Keratinocyte (primary cell): ENCODE measurements around the gene BICD1. TPM values are rescaled to one million over a fixed set of nuclear protein-coding genes. Genes with fewer than 3 reads are reported as not detected.

Experiments used
- DNase-seq: peaks from one replicate; pipeline ENCODE4 v3.0.0-alpha.2; 2011; ENCODE audit warnings: low read depth, missing footprints, low spot score
- FAIRE-seq: peaks from 2 replicates; lab custom pipeline; 2011; peaks lifted over from hg19 to GRCh38; lab: Jason Lieb, UNC
- H2AFZ ChIP-seq: 2 replicates; pipeline ENCODE4 v1.6.0; 2012; ENCODE audit warnings: low read length, control low read depth, inconsistent platforms; ENCODE audit not compliant: control insufficient read depth
- H3K27ac ChIP-seq: 2 replicates; pipeline ENCODE4 v1.5.1; 2011; ENCODE audit warnings: low read length; ENCODE audit not compliant: control insufficient read depth, insufficient read depth
- H3K27me3 ChIP-seq: 3 replicates; pipeline ENCODE4 v1.6.0; 2011; ENCODE audit warnings: low read length; ENCODE audit not compliant: control insufficient read depth, insufficient read depth; ENCODE audit errors: extremely low read depth
- H3K36me3 ChIP-seq, 2 experiments: 2 replicates in 1 of 2; 3 replicates in 1 of 2; pipeline ENCODE4 v1.5.1; 2011; ENCODE audit warnings: low read length in 2 of 2, mild to moderate bottlenecking in 1 of 2; ENCODE audit not compliant: control insufficient read depth in 2 of 2, insufficient read depth in 2 of 2; ENCODE audit errors: extremely low read depth in 1 of 2
- H3K4me1 ChIP-seq: 3 replicates; pipeline ENCODE4 v1.5.1; 2011; ENCODE audit warnings: low read length; ENCODE audit not compliant: control insufficient read depth, insufficient read depth; ENCODE audit errors: extremely low read depth
- H3K4me2 ChIP-seq: 3 replicates; pipeline ENCODE4 v1.6.0; 2011; ENCODE audit warnings: low read depth, low read length; ENCODE audit not compliant: control insufficient read depth, insufficient read depth; ENCODE audit errors: extremely low read depth
- H3K4me3 ChIP-seq, 3 experiments: fragments of 200-600 bp in 1 of 3; sonication (generic) in 1 of 3; 2 replicates in 2 of 3; 3 replicates in 1 of 3; pipeline ENCODE4 v1.5.1; 2011 to 2016; ENCODE audit warnings: low read length in 3 of 3, mild to moderate bottlenecking in 3 of 3, control low read depth in 2 of 3, inconsistent platforms in 1 of 3, low read depth in 1 of 3, mixed read lengths in 1 of 3, mixed run types in 1 of 3, moderate library complexity in 1 of 3; ENCODE audit not compliant: control insufficient read depth in 2 of 3, insufficient read depth in 2 of 3; ENCODE audit errors: extremely low read depth in 1 of 3
- H3K79me2 ChIP-seq: 2 replicates; pipeline ENCODE4 v1.6.0; 2012; ENCODE audit warnings: low read length; ENCODE audit not compliant: control insufficient read depth, insufficient read depth
- H3K9ac ChIP-seq: 3 replicates; pipeline ENCODE4 v1.6.0; 2011; ENCODE audit warnings: low read length; ENCODE audit not compliant: control insufficient read depth, insufficient read depth; ENCODE audit errors: extremely low read depth
- H3K9me1 ChIP-seq: 3 replicates; pipeline ENCODE4 v1.6.0; 2011; ENCODE audit warnings: low read length; ENCODE audit not compliant: control insufficient read depth, insufficient read depth; ENCODE audit errors: extremely low read depth
- H3K9me3 ChIP-seq: 2 replicates; pipeline ENCODE4 v1.5.1; 2012; ENCODE audit warnings: low read depth, low read length; ENCODE audit not compliant: control insufficient read depth
- H4K20me1 ChIP-seq: 3 replicates; pipeline ENCODE4 v1.6.0; 2011; ENCODE audit warnings: low read length; ENCODE audit not compliant: control insufficient read depth, insufficient read depth; ENCODE audit errors: extremely low read depth
- CTCF ChIP-seq, 3 experiments: IDR thresholded peaks in 1 of 3; conservative IDR thresholded peaks in 1 of 3; optimal IDR thresholded peaks in 1 of 3; 2 replicates in 2 of 3; 3 replicates in 1 of 3; pipeline versions ENCODE3 to v1.5.1; 2011; ENCODE audit warnings: low read length in 3 of 3, mild to moderate bottlenecking in 3 of 3, moderate library complexity in 2 of 3, control low read depth in 1 of 3, inconsistent platforms in 1 of 3; ENCODE audit not compliant: insufficient read depth in 2 of 3; ENCODE audit errors: extremely low read depth in 1 of 3
- EZH2 ChIP-seq: IDR thresholded peaks from one replicate; pipeline ENCODE4 v1.6.1; 2012; ENCODE audit warnings: inconsistent platforms, mild to moderate bottlenecking, low read length, moderate library complexity
- dilution Hi-C: fragments of 300-500 bp; cut with MboI; formaldehyde crosslinking; loops from one replicate; pipeline ENCODE4 v1.7.0; 2020; ENCODE audit warnings: low sequenced_read_pairs; ENCODE audit not compliant: extremely low pct_ligation_motif_present
- polyA plus RNA-seq, 5 experiments: library from polyadenylated mRNA; depleted of rRNA in 3 of 5; stranded (reverse) in 3 of 5; stranded (forward) in 1 of 5; unstranded in 1 of 5; fragments of >200 nt; gene quantifications; 1 replicate in 1 of 5; 2 replicates in 3 of 5; 3 replicates in 1 of 5; pipeline versions ENCODE4 v1.2.1 to v1.2.3, GENCODE V29; 2011 to 2012; ENCODE audit warnings: missing spikeins in 2 of 5, low read depth in 1 of 5, low replicate concordance in 1 of 5

Gene BICD1
- polyA plus RNA-seq, 1 donor (not counting 4 experiments of a cell fraction or from before 2014, with no cell fraction given), result 10.2 TPM

- FAIRE-seq (no peak), DNase-seq (no peak)
- Histone ChIP-seq H4K20me1 (no peaks in the 10 kb centered on the region), H3K27ac (peak overlapping the region; percentile 10), H3K79me2 (peaks cover 25% of the 10 kb centered on the region), H3K36me3 (peaks cover 0 to 10% of the 10 kb centered on the region in 2 experiments), H3K9me3 (no peaks in the 10 kb centered on the region), H3K9me1 (peaks cover 4% of the 10 kb centered on the region), H2AFZ (no peak overlapping the region), H3K4me3 (peak overlapping the region; percentile 85 to 92 (median 87)), H3K27me3 (no peaks in the 10 kb centered on the region), H3K4me1 (peaks cover 13% of the 10 kb centered on the region), H3K4me2 (peak overlapping the region; percentile 91), H3K9ac (peak overlapping the region; percentile 10)
- dilution Hi-C loops, result no loop called here
- TF ChIP-seq CTCF (optimal IDR thresholded peaks at IDR 0.05 in 1 of 3, IDR thresholded peaks at IDR 0.05 in 1 of 3, conservative IDR thresholded peaks at IDR 0.05 in 1 of 3; ENCODE audit: extremely low read depth in 1 of 3, insufficient read depth in 2 of 3, low read length in 3 of 3) (no peak), EZH2 (no peak)
Observed at GRCh38 chr12:32108787-32109186, 2.1 kb downstream of the BICD1 start.

GRCh38 chr12:32110417-32110816 is 3.8 kb downstream of the BICD1 start:
- Histone ChIP-seq H3K4me1 (peaks cover 21% of the 10 kb centered on the region), H3K9me1 (peaks cover 4% of the 10 kb centered on the region), H3K4me3 (no peak overlapping the region), H3K27me3 (no peaks in the 10 kb centered on the region), H3K9ac (no peak overlapping the region), H4K20me1 (no peaks in the 10 kb centered on the region), H2AFZ (no peak overlapping the region), H3K27ac (no peak overlapping the region), H3K4me2 (no peak overlapping the region), H3K9me3 (no peaks in the 10 kb centered on the region), H3K36me3 (peaks cover 0 to 10% of the 10 kb centered on the region in 2 experiments), H3K79me2 (peaks cover 25% of the 10 kb centered on the region)
- DNase-seq (no peak), FAIRE-seq (no peak)
- TF ChIP-seq EZH2, result no peak
- TF ChIP-seq CTCF (optimal IDR thresholded peaks at IDR 0.05 in 1 of 3, IDR thresholded peaks at IDR 0.05 in 1 of 3, conservative IDR thresholded peaks at IDR 0.05 in 1 of 3; ENCODE audit: extremely low read depth in 1 of 3, insufficient read depth in 2 of 3, low read length in 3 of 3), result no peak
- dilution Hi-C loops, result no loop called here
